Activated T-helper 1 cell treated with anti-CD3 and anti-CD28 coated beads, Interleukin-12 subunit alpha, Interleukin-12 subunit beta, Interleukin-2, Interleukin-4 antibody, amounts not matched to agents 30 ng/mL and 10 ng/mL and 1 ng/mL, durations not matched to agents 14 hours and 24 hours and 36 hours (primary cell): ENCODE data around the gene PPP3CA. TPM values are rescaled to one million over a fixed set of nuclear protein-coding genes. Genes with fewer than 3 reads are reported as not detected.

Experiments used
- DNase-seq: peaks from one replicate; pipeline ENCODE4 v3.0.0; 2021; ENCODE audit warnings: low spot score
- H3K27ac Mint-ChIP-seq: one replicate; pipeline ENCODE4 v1.8.0; 2021; ENCODE audit warnings: mild to moderate bottlenecking, mixed read lengths
- H3K27me3 Mint-ChIP-seq: one replicate; pipeline ENCODE4 v1.8.0; 2022; ENCODE audit warnings: mild to moderate bottlenecking, moderate library complexity, mixed read lengths; ENCODE audit not compliant: insufficient read depth
- H3K36me3 Mint-ChIP-seq: one replicate; pipeline ENCODE4 v1.8.0; 2021; ENCODE audit warnings: low read depth, mixed read lengths
- H3K4me1 Mint-ChIP-seq: one replicate; pipeline ENCODE4 v1.8.0; 2021; ENCODE audit warnings: low read depth, mixed read lengths
- H3K4me3 Mint-ChIP-seq: one replicate; pipeline ENCODE4 v1.8.0; 2021; ENCODE audit warnings: mild to moderate bottlenecking, moderate library complexity, mixed read lengths
- H3K9me3 Mint-ChIP-seq: one replicate; pipeline ENCODE4 v1.8.0; 2021; ENCODE audit warnings: mixed read lengths
- intact Hi-C: fragments of 100-400 bp; cut with micrococcal nuclease; formaldehyde crosslinking; loops from one replicate; pipeline ENCODE4 v1.15.1; 2024
- total RNA-seq: library from RNA; stranded (reverse); gene quantifications from 2 replicates; pipeline ENCODE4 v1.2.3, GENCODE V29; 2022

The PPP3CA gene
- total RNA-seq, 1 donor from 2014 or later, result 11.3 TPM

DNA sequence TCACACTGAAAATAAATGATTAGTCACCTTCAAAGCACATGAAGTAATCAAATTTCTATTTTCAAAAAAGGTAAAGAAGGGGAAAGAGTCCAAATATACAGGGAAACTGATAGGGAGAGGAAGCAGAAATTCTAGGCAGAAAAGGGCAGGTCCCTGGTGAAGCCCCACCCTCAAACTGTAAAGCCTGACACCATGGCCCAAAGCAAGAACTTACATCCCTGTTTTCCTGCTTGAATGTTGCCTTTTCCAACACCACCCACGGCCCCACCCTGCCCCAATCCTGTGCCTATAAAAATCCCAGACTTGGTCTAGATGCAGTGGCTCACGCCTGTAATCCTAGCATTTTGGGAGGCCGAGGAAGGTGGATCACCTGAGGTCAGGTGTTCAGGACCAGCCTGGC is 361.8 kb downstream of the PPP3CA start:
- Mint-ChIP-seq H3K9me3 (no peaks in the 10 kb centered on the region), H3K27ac (no peak overlapping the region)
- intact Hi-C loops, result no loop called here

DNA sequence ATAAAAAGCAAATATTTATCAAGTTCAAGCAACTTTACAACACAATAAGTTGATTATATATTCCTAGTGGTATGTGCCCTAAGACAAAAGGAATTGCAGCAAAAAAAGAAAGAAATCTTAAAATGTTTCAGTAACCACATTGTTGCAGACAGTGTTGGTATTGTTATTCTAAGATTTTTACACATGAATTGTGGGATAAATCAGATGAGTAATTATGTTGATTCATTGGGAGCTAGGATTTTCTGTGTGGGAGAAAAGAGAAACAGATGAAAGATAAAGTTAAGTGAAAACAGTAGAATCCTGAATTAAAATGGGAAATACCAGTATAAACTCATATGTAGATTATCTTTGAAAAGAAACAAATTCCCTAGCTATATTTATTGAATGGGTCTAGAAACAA is 362.4 kb downstream of the PPP3CA start:
- H3K27ac Mint-ChIP-seq, result no peak overlapping the region
- no peaks in the 10 kb centered on the region for H3K36me3 Mint-ChIP-seq
- no peak for DNase-seq
- H3K27me3 Mint-ChIP-seq, result no peaks in the 10 kb centered on the region
- intact Hi-C loops, result no loop called here
- no peaks in the 10 kb centered on the region for H3K9me3 Mint-ChIP-seq
- no peak overlapping the region for H3K4me3 Mint-ChIP-seq
- H3K4me1 Mint-ChIP-seq, result no peaks in the 10 kb centered on the region

More for the DNA sequence above, 361.8 kb downstream of the PPP3CA start:
- H3K36me3 Mint-ChIP-seq, result no peaks in the 10 kb centered on the region
- H3K27me3 Mint-ChIP-seq, result no peaks in the 10 kb centered on the region
- no peak for DNase-seq
- no peak overlapping the region for H3K4me3 Mint-ChIP-seq
- H3K4me1 Mint-ChIP-seq, result no peaks in the 10 kb centered on the region

DNA sequence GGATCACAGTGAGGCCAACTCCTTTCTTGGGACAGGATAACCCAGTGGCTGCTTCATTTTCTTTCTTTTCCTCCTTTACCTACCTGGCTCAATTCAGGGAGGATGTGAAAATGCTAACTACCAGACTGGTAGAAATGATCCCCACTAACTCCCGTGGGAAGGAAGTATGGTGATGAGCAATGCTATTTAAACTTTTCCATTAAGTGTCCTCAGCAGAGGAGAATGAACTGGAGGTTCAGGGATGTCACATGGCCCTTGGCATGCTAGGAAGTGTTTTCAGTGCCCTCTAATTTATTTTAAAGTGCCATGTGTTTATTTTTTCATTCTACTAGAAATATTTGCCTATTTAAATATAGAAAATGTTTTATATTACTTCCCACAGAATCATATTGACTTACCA is 363.9 kb downstream of the PPP3CA start:
- no peak for DNase-seq
- Mint-ChIP-seq H3K27me3 (peaks cover 8% of the 10 kb centered on the region), H3K27ac (no peak overlapping the region), H3K9me3 (no peaks in the 10 kb centered on the region), H3K4me1 (no peaks in the 10 kb centered on the region), H3K4me3 (no peak overlapping the region), H3K36me3 (no peaks in the 10 kb centered on the region)
- intact Hi-C loops, result no loop called here

DNA sequence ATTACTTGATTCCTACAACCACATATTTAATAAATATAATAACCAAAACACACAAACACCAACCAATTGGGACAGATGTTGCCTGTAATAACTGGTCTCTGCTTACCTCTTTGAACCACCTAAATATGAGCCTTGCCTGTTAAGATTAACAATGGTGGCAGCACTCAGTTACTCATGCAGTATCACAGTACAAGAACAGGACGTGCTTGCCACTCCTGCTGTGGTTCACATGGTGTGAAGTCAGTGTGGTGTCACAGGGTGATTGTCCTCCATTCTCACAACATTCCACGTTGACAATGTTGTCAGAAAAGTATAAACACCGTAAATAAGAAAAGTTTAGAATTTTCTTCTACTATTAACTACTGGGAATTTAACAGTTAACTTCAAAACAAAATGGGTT is 365.0 kb downstream of the PPP3CA start:
- Mint-ChIP-seq H3K27me3 (peaks cover 12% of the 10 kb centered on the region), H3K4me3 (no peak overlapping the region), H3K4me1 (no peaks in the 10 kb centered on the region), H3K36me3 (no peaks in the 10 kb centered on the region), H3K9me3 (no peaks in the 10 kb centered on the region), H3K27ac (no peak overlapping the region)
- no peak for DNase-seq
- intact Hi-C loops, result no loop called here

DNA sequence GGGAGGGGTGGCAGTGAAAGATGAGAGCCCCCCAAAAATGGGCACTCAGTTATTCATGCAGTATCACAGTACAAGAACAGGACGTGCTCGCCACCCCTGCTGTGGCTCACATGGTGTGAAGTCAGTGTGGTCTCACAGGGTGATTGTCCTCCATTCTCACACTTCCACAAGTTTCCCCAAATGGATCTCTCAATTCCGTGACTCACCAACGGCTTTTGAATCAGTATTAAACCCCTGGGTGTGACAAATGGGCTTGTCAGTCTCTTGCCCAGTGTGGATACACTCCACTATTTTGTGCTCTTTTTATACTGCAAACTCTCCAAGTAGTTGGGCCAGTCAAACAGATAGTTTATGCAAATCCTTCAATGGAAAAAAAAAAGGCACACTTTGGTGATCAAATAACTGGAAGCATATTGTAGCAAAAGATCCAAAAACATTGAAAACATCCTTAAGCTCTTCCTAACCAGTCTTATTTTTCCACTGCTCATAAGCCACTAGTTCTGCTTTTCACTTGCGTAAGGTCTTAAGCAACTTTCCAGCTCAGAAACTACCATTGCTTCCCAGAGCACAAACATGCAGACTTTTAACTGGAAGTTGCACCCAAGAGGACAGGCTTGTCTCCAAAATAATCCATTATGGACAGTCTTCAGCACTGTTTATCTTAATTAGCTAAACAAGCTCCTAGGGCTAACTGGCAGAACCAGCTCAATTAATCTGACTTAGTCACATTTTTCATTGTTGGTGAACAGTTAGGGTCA is 365.7 kb downstream of the PPP3CA start:
- Mint-ChIP-seq H3K9me3 (no peaks in the 10 kb centered on the region), H3K36me3 (no peaks in the 10 kb centered on the region), H3K27ac (no peak overlapping the region), H3K27me3 (peaks cover 16% of the 10 kb centered on the region), H3K4me3 (no peak overlapping the region), H3K4me1 (no peaks in the 10 kb centered on the region)
- no peak for DNase-seq
- intact Hi-C loops, result no loop called here

DNA sequence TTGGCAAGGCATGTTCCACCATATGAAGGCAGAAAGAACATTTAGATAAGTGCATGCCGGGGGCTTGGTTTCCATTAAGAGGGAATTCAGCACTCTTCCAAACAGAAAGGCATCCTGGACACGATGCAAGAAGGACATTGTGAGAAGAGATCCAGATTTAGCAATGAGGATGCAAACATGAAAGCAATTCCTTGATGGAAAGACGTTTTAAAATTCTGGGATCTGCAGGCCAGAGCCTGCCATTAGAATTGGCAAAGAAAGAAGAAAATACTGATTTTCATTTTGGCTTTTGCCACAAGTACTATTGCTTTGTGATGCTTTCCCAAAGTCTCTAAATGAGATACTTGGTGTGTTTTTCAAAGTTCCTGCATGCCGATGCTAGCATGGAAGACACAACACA is 367.6 kb downstream of the PPP3CA start:
- peaks cover 16% of the 10 kb centered on the region for H3K27me3 Mint-ChIP-seq
- no peak for DNase-seq
- H3K36me3 Mint-ChIP-seq, result no peaks in the 10 kb centered on the region
- no peak overlapping the region for H3K4me3 Mint-ChIP-seq
- no peaks in the 10 kb centered on the region for H3K4me1 Mint-ChIP-seq
- no peak overlapping the region for H3K27ac Mint-ChIP-seq
- intact Hi-C loops, result no loop called here
- no peaks in the 10 kb centered on the region for H3K9me3 Mint-ChIP-seq

DNA sequence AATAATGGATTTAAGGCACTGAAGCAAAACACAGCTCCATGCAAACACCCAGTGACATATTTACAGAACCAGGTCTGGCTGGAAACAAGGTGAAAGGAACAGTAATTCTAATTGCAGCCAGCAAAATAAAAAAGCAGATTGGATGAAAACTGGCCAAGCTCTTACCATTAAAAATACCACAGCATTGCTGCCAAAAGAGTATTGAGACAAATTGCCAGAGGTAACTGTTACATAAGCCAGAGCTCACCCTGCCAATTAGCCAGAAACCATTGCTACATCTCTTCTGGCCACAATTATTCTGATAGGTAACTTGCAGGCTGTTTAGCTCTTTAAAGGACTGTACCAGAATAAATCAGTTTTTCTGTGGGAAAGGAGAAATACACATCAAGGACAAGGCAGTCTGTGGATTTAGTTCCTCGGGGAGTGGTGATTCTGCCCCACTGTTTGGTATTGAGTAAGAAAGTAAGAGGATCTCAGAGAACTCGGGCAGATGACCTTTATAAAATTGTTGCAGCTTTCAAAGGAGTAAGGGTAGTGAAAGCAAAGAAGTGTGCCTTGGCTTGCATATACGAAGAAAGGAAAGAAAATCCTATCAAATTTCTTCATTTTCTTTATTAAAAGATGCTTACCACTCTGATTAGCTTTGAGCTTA is 369.5 kb downstream of the PPP3CA start:
- Mint-ChIP-seq H3K4me1 (no peaks in the 10 kb centered on the region), H3K27me3 (peaks cover 21% of the 10 kb centered on the region), H3K4me3 (no peak overlapping the region), H3K36me3 (no peaks in the 10 kb centered on the region), H3K27ac (no peak overlapping the region), H3K9me3 (no peaks in the 10 kb centered on the region)
- intact Hi-C loops, result no loop called here
- no peak for DNase-seq

DNA sequence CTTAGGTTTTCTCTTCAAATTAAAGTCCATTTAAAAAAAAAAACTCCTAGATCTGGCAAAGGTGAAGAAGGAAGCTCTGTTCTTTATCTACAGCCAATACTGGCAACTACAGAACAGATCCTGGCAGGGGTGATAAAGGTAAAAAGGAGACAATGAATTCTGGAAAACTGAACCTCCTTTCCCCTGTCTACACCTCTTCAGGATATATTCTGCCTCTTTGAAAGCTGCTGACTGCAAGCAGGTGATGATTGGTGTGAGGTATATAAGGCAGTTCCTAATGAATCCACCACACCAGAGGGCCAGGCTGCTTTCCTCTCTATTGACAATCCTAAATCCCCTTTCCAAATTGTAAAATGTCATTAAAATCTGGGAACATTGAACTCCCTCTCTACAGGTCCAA is 370.1 kb downstream of the PPP3CA start:
- Mint-ChIP-seq H3K9me3 (no peaks in the 10 kb centered on the region), H3K36me3 (no peaks in the 10 kb centered on the region), H3K4me1 (no peaks in the 10 kb centered on the region), H3K27ac (no peak overlapping the region), H3K4me3 (no peak overlapping the region), H3K27me3 (peaks cover 21% of the 10 kb centered on the region)
- DNase-seq, result no peak
- intact Hi-C loops, result no loop called here
